GM23338 (cell line): Measurements from ENCODE around the gene MTURN. TPM values are rescaled to one million over a fixed set of nuclear protein-coding genes. Genes with fewer than 3 reads are reported as not detected.
A peak's percentile ranks its signal among the peaks of the same experiment; 100 is the strongest.

Experiments
- ATAC-seq: fragments of 200-7000 bp; cut with Tn5 transposase; 3 replicates; pipeline ENCODE4 v1.9.1; 2020
- DNase-seq: peaks from one replicate; pipeline ENCODE4 v3.0.0-alpha.2; 2015; ENCODE audit warnings: low spot score
- H2AFZ ChIP-seq: fragments of 200-600 bp; sonication (generic); 2 replicates; pipeline ENCODE4 v1.8.0; 2016; ENCODE audit warnings: antibody characterized with exemption, mild to moderate bottlenecking, moderate library complexity
- H3F3A ChIP-seq: fragments of 200-600 bp; sonication (generic); replicated peaks from 2 replicates; pipeline ENCODE4 v1.8.0; 2017; ENCODE audit warnings: antibody characterized with exemption, mixed run types, low read depth
- H3K27ac ChIP-seq: fragments of 200-600 bp; sonication (generic); 2 replicates; pipeline ENCODE4 v1.6.1; 2016; ENCODE audit warnings: low read depth
- H3K27me3 ChIP-seq: fragments of 200-600 bp; sonication (generic); 2 replicates; pipeline ENCODE4 v1.8.0; 2016; ENCODE audit warnings: mild to moderate bottlenecking, mixed run types, moderate library complexity; ENCODE audit not compliant: insufficient read depth
- H3K36me3 ChIP-seq: fragments of 200-600 bp; sonication (generic); 2 replicates; pipeline ENCODE4 v1.8.0; 2016; ENCODE audit warnings: mild to moderate bottlenecking; ENCODE audit not compliant: insufficient read depth
- H3K4me1 ChIP-seq: fragments of 200-600 bp; sonication (generic); 2 replicates; pipeline ENCODE4 v1.8.0; 2016; ENCODE audit warnings: mild to moderate bottlenecking, moderate library complexity; ENCODE audit not compliant: insufficient read depth
- H3K4me2 ChIP-seq: fragments of 200-600 bp; sonication (generic); 2 replicates; pipeline ENCODE4 v1.7.1; 2017; ENCODE audit warnings: mixed run types
- H3K4me3 ChIP-seq: fragments of 200-600 bp; sonication (generic); 2 replicates; pipeline ENCODE4 v1.6.1; 2016; ENCODE audit warnings: mixed run types
- H3K79me2 ChIP-seq: fragments of 200-600 bp; sonication (generic); replicated peaks from 2 replicates; pipeline ENCODE4 v1.8.0; 2017; ENCODE audit warnings: mild to moderate bottlenecking; ENCODE audit not compliant: insufficient read depth
- H3K9me2 ChIP-seq: fragments of 200-600 bp; sonication (generic); 2 replicates; pipeline ENCODE4 v1.8.0; 2017; ENCODE audit not compliant: insufficient read depth
- H4K20me1 ChIP-seq: fragments of 200-600 bp; sonication (generic); replicated peaks from 2 replicates; pipeline ENCODE4 v1.8.0; 2017; ENCODE audit warnings: mild to moderate bottlenecking; ENCODE audit not compliant: insufficient read depth
- H3K27ac Mint-ChIP-seq: 2 replicates; pipeline ENCODE4 v1.8.0; 2020; ENCODE audit warnings: inconsistent platforms, mild to moderate bottlenecking, moderate library complexity, mixed read lengths
- H3K27me3 Mint-ChIP-seq: 3 replicates; pipeline ENCODE4 v1.8.0; 2022; ENCODE audit warnings: low read depth, mild to moderate bottlenecking, moderate library complexity, mixed read lengths, inconsistent platforms; ENCODE audit not compliant: insufficient read depth, poor library complexity
- H3K36me3 Mint-ChIP-seq: 3 replicates; pipeline ENCODE4 v1.8.0; 2021; ENCODE audit warnings: low read depth, mild to moderate bottlenecking, inconsistent platforms, moderate library complexity, mixed read lengths
- H3K4me1 Mint-ChIP-seq: 3 replicates; pipeline ENCODE4 v1.8.0; 2020; ENCODE audit warnings: mild to moderate bottlenecking, inconsistent platforms, mixed read lengths
- H3K4me3 Mint-ChIP-seq: 3 replicates; pipeline ENCODE4 v1.8.0; 2021; ENCODE audit warnings: moderate library complexity, mild to moderate bottlenecking, inconsistent platforms, mixed read lengths
- H3K9me3 Mint-ChIP-seq: 3 replicates; pipeline ENCODE4 v1.8.0; 2020; ENCODE audit warnings: moderate library complexity, mild to moderate bottlenecking, inconsistent platforms, mixed read lengths
- EZH2phosphoT487 ChIP-seq: fragments of 200-600 bp; sonication (generic); IDR thresholded peaks from one replicate; pipeline ENCODE4 v1.8.1; 2018; ENCODE audit warnings: antibody characterized with exemption; ENCODE audit not compliant: unreplicated experiment
- JUNB ChIP-seq: IDR thresholded peaks from one replicate; pipeline ENCODE4 v1.6.1; 2016; ENCODE audit warnings: antibody characterized with exemption; ENCODE audit not compliant: unreplicated experiment
- ZNF462 ChIP-seq: fragments of 250-450 bp; sonication (Bioruptor Pico); IDR thresholded peaks from 2 replicates; pipeline ENCODE4 v1.5.0; 2020; ENCODE audit warnings: mild to moderate bottlenecking, moderate library complexity
- polyA plus RNA-seq: library from polyadenylated mRNA; unstranded; fragments of >200 nt; fragmentation: Nextera tagmentation; extraction: Ambion mirVana; gene quantifications from 2 replicates; pipeline ENCODE4 v1.2.1, GENCODE V29; 2016
- total RNA-seq: library from RNA; depleted of rRNA; stranded (reverse); fragments of >200 nt; shearing (Covaris generic); gene quantifications from 2 replicates; pipeline ENCODE4 v1.2.3, GENCODE V29; 2014
- TF ChIP-seq, protein P1 (sequence below), 2 experiments: fragments of 200-600 bp in 1 of 2; sonication (generic) in 1 of 2; conservative IDR thresholded peaks; 2 replicates each; pipeline versions ENCODE4 v1.5.1 to v1.6.1; 2016 to 2017; ENCODE audit warnings: antibody characterized with exemption in 2 of 2, low read depth in 2 of 2, mild to moderate bottlenecking in 2 of 2, moderate library complexity in 1 of 2

MTURN gene
- total and polyA plus RNA-seq, 2 experiments from 2014 or later, result 3.1 to 8.7 TPM

DNA sequence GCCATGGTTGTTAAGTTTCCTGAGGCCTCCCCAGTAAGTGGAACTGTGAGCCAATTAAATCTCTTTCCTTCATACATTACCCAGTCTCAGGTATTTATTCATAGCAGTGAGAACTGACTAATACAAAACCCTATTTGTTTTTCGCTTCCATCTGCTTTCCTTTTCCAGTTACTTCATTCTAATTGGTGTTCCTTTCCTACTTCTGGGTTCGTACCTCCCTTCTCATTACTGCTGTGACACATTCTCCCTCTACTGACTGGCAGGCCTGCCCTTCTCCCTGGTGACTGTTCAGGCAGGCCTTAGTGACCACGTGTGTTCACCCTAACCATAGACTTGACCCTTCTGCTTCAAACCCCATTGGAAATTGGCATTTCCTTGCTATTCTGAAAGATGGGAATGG lies 37.7 kb downstream of the MTURN start (continued):
- TF ChIP-seq ZNF462 (CRISPR knock-in tag), result no peak
- TF ChIP-seq EZH2phosphoT487, result no peak
- no peak for TF ChIP-seq JUNB

GRCh38 chr7:30173058-30173897 lies 38.5 kb downstream of the MTURN start:
- no peak overlapping the region for H3K4me3 ChIP-seq
- Mint-ChIP-seq H3K4me3 (no peak overlapping the region), H3K36me3 (no peaks in the 10 kb centered on the region), H3K27me3 (peaks cover 19% of the 10 kb centered on the region), H3K4me1 (peaks cover 28% of the 10 kb centered on the region), H3K9me3 (no peaks in the 10 kb centered on the region), H3K27ac (no peak overlapping the region)
- no peak for TF ChIP-seq EZH2phosphoT487
- TF ChIP-seq, protein P1, sequence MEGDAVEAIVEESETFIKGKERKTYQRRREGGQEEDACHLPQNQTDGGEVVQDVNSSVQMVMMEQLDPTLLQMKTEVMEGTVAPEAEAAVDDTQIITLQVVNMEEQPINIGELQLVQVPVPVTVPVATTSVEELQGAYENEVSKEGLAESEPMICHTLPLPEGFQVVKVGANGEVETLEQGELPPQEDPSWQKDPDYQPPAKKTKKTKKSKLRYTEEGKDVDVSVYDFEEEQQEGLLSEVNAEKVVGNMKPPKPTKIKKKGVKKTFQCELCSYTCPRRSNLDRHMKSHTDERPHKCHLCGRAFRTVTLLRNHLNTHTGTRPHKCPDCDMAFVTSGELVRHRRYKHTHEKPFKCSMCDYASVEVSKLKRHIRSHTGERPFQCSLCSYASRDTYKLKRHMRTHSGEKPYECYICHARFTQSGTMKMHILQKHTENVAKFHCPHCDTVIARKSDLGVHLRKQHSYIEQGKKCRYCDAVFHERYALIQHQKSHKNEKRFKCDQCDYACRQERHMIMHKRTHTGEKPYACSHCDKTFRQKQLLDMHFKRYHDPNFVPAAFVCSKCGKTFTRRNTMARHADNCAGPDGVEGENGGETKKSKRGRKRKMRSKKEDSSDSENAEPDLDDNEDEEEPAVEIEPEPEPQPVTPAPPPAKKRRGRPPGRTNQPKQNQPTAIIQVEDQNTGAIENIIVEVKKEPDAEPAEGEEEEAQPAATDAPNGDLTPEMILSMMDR (conservative IDR thresholded peaks at IDR 0.05; ENCODE audit: low read depth in 2 of 2), result peak; percentile 8 to 52; a peak in 2 of 4 replicates
- H3K27me3 ChIP-seq, result 0 out of 2 replicates have a peak, but pooled peaks cover under 1% of the 10 kb centered on the region
- no peak overlapping the region for H3K4me2 ChIP-seq
- H3K79me2 ChIP-seq, result no peaks in the 10 kb centered on the region
- no peaks in the 10 kb centered on the region for H3F3A ChIP-seq
- no peak overlapping the region for H3K27ac ChIP-seq
- H3K36me3 ChIP-seq, result no peaks in the 10 kb centered on the region; the same call in 1 of the 2 replicates
- no peaks in the 10 kb centered on the region for H4K20me1 ChIP-seq
- ATAC-seq (peak; percentile 17; the same call in 2 of the 3 replicates), DNase-seq (no peak)
- H2AFZ ChIP-seq, result no peak overlapping the region
- H3K4me1 ChIP-seq, result peaks cover 11% of the 10 kb centered on the region
- 0 out of 2 replicates have a peak, but pooled peaks cover 4% of the 10 kb centered on the region for H3K9me2 ChIP-seq
